ENCODE results near the gene SERPINA12.

The SERPINA12 gene, protein sequence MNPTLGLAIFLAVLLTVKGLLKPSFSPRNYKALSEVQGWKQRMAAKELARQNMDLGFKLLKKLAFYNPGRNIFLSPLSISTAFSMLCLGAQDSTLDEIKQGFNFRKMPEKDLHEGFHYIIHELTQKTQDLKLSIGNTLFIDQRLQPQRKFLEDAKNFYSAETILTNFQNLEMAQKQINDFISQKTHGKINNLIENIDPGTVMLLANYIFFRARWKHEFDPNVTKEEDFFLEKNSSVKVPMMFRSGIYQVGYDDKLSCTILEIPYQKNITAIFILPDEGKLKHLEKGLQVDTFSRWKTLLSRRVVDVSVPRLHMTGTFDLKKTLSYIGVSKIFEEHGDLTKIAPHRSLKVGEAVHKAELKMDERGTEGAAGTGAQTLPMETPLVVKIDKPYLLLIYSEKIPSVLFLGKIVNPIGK

DNA sequence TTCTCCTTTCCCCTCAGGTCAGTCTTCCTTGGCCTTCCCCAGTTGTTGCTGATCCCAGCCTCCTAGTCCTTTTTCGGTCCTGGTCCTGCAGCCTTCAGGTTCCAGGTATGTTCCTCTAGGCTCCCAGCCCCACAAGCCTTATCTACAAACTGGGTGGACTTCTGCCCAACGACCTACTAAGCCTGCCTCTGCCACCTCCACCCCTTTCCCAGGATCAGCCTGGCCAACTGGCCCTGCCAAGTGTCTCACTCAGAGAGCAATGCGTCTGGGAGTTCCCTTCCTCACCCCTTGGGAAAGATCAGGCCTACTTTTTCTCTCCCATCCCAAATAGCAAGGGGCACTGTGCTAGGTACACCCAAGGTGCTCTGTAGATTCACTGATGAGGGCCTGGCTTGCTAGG is at the start of gene SERPINA12:
Gene SERPINA12, minus strand, starts transcription at position 114 of the 400 bp plus-strand sequence. CDS start 11,072 bp downstream, outside the sequence.
- DNase-seq (ENCODE audit: low spot score) = no peak
- TF ChIP-seq, protein P1, sequence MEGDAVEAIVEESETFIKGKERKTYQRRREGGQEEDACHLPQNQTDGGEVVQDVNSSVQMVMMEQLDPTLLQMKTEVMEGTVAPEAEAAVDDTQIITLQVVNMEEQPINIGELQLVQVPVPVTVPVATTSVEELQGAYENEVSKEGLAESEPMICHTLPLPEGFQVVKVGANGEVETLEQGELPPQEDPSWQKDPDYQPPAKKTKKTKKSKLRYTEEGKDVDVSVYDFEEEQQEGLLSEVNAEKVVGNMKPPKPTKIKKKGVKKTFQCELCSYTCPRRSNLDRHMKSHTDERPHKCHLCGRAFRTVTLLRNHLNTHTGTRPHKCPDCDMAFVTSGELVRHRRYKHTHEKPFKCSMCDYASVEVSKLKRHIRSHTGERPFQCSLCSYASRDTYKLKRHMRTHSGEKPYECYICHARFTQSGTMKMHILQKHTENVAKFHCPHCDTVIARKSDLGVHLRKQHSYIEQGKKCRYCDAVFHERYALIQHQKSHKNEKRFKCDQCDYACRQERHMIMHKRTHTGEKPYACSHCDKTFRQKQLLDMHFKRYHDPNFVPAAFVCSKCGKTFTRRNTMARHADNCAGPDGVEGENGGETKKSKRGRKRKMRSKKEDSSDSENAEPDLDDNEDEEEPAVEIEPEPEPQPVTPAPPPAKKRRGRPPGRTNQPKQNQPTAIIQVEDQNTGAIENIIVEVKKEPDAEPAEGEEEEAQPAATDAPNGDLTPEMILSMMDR (IDR thresholded peaks at IDR 0.05; ENCODE audit: borderline replicate concordance, control extremely low read depth, extremely low read depth, insufficient read depth, missing control alignments) = no peak
- in situ Hi-C loops (cut with MboI; ENCODE audit: low sequenced_read_pairs, unreplicated experiment) = no loop called here

DNA sequence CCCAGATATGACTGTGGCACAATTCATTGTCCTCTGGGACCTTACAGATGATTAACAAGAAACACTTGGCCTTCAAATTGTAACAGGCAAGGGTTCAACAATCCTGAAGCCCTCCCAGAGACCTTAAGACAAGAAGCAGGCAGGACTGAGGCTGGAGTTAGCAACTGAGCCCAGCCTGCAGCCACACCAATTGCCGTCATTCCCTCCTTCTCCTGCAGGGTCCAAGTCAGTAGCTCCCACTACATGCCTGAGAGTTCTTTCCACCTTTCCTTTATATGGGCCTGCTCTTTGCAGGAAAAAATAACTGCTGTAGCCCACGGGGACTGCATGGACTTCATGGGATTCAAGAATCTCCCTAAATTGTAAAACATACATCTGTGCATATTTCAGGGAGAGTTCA is 49.6 kb upstream of the SERPINA12 start:
- TF ChIP-seq, protein P1 (IDR thresholded peaks at IDR 0.05; ENCODE audit: borderline replicate concordance, control extremely low read depth, extremely low read depth, insufficient read depth, missing control alignments) = no peak
- in situ Hi-C loops (cut with MboI; ENCODE audit: low sequenced_read_pairs, unreplicated experiment) = loop anchor here (10.0 kb wide), 1 partner anchor 124 kb away; no protein-coding TSS in a partner anchor
- no peak for DNase-seq (ENCODE audit: low spot score)

DNA sequence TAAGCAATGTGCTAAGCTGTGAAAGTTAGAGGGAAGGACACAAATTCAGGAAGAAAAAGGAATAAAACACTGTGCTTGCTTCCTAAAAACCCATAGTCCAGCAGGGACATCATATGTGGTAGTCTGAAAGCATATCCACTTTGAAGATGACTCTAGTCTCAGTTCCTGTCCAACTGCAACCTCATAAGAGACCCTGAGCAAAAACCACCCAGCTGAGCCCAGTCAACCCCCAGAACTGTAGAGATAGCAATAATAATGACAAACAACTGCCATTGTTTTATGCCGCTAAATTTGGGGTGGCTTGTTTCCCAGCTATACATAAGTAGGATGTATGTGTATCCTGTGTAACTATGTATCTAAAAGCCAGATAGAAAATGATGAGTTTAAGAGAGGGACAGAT is 48.1 kb upstream of the SERPINA12 start:
- in situ Hi-C loops (cut with MboI; ENCODE audit: low sequenced_read_pairs, unreplicated experiment) = loop anchor here (10.0 kb wide), 1 partner anchor 123 kb away; no protein-coding TSS in a partner anchor
- no peak for DNase-seq (ENCODE audit: low spot score)
- TF ChIP-seq, protein P1 (IDR thresholded peaks at IDR 0.05; ENCODE audit: borderline replicate concordance, control extremely low read depth, extremely low read depth, insufficient read depth, missing control alignments) = no peak

DNA sequence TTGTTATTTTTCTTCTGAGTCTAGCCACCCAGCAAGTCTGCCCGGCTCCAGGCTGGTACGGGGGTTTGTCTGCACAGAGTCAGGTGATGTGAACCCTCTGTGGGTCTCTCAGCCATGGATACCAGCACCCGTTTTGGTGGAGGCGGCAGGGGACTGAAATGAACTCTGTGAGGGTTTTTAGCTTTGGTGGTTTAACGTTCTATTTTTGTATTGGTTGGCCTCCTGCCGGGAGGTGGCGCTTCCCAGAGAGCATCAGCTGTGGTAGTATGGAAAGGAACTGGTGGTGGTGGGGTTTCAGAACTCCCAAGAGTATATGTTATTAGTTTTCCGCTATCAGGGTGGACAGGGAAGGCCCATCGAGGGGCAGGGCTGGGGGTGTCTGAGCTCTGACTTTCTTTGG is 46.7 kb upstream of the SERPINA12 start:
- in situ Hi-C loops (cut with MboI; ENCODE audit: low sequenced_read_pairs, unreplicated experiment) = loop anchor here (10.0 kb wide), 1 partner anchor 121 kb away; no protein-coding TSS in a partner anchor
- DNase-seq (ENCODE audit: low spot score) = no peak
- TF ChIP-seq, protein P1 (IDR thresholded peaks at IDR 0.05; ENCODE audit: borderline replicate concordance, control extremely low read depth, extremely low read depth, insufficient read depth, missing control alignments) = no peak

DNA sequence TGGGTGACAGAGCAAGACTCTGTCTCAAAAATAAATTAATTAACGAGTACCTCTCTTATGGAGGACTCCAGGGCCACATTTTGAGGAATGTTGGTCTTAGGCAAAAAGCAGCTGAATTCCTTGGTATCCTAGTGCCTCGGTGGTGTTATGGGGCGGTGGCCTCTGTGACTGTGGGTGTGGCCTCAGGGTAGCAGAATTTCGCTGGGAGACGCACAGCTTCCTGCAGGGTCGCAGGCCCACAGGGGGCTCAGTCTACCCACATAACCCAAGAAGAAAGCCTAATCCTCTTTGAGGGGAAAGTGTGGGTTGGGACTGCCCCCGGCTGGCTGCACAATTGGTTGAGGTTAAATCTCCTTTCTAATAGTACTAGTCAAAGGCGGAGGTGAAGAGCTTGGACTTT is 40.8 kb upstream of the SERPINA12 start:
- TF ChIP-seq, protein P1 (IDR thresholded peaks at IDR 0.05; ENCODE audit: borderline replicate concordance, control extremely low read depth, extremely low read depth, insufficient read depth, missing control alignments) = no peak
- DNase-seq (ENCODE audit: low spot score) = no peak
- in situ Hi-C loops (cut with MboI; ENCODE audit: low sequenced_read_pairs, unreplicated experiment) = loop anchor here (10.0 kb wide), 1 partner anchor 115 kb away; no protein-coding TSS in a partner anchor

DNA sequence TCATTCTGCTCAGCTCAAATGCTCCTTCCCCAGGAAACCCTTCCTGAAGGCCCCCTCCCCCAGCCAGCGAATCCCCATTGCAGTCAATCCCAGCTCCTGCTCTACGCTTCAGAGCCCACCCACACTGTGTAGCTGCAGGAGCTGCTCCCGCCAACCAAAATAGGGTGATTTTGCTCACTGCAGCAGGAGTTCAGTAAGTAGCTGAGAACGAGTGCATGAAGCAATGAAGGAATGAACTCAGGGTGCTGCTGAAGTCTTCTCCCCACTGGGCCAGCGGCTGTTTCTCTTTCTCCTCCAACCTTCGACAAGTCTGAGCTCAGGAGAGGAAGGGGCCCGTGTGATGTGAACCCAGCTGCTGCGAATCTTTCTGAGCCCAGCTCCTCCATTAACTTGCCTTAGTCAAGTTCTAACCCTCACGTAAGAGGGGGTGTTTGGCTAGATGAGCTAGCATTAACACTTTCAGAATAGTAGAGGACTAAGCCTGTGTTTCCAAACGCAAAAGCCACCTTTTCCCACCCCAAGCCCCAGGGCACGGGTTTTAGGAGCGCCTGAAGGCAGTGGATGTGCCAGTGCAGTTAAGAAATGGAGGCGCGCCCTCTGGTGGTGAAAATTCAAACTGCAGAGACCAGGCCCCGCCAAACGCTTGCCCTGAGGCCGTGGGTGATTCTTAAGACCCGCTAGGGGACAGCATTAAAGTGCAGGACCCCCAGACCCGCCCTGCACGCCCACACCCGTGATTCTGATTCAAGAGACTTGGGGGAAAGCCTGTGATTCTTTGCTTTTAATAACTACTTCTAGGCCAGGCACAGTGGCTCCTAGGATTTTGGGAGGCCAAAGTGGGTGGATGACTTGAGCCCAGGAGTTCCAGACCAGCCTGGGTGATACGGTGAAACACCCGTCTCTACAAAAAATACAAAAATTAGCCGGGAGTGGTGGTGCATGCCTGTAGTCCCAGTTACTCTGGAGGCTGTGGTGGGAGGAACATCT is 40.0 kb upstream of the SERPINA12 start:
- in situ Hi-C loops (cut with MboI; ENCODE audit: low sequenced_read_pairs, unreplicated experiment) = no loop called here
- TF ChIP-seq, protein P1 (IDR thresholded peaks at IDR 0.05; ENCODE audit: borderline replicate concordance, control extremely low read depth, extremely low read depth, insufficient read depth, missing control alignments) = peak; percentile 81
- peak; percentile 75 for DNase-seq (ENCODE audit: low spot score)
